Pancreas (tissue), 10 donors: ENCODE data around the gene RET. TPM values are rescaled to one million over a fixed set of nuclear protein-coding genes. Genes with fewer than 3 reads are reported as not detected.

ENCODE experiments used
- ATAC-seq, 4 donors: fragments of 200-7000 bp; cut with Tn5 transposase; one replicate each; pipeline versions ENCODE4 v1.8.0 to v1.9.1; 2020; ENCODE audit warnings: mild to moderate bottlenecking in 4 of 4, moderate library complexity in 4 of 4
- DNase-seq, 6 donors: peaks; one replicate each; pipeline ENCODE4 v3.0.0-alpha.2; 2020
- FAIRE-seq: peaks from 2 replicates; lab custom pipeline; 2012; peaks lifted over from hg19 to GRCh38; lab: Jason Lieb, UNC
- H3K27ac ChIP-seq, 4 donors: fragments of 200-600 bp; sonication (generic); 1 replicate in 3 of 4; 2 replicates in 1 of 4; pipeline versions ENCODE4 v1.5.0 to v1.8.0; 2020
- H3K27me3 ChIP-seq, 4 donors: fragments of 200-600 bp; one replicate each; pipeline ENCODE4 v1.8.0; 2021
- H3K36me3 ChIP-seq, 3 donors: fragments of 200-600 bp; sonication (generic) in 1 of 3; one replicate each; pipeline versions ENCODE4 v1.5.0 to v1.8.0; 2020 to 2021
- H3K4me1 ChIP-seq, 3 donors: fragments of 200-600 bp; one replicate each; pipeline ENCODE4 v1.8.0; 2021
- H3K4me3 ChIP-seq, 4 donors: fragments of 200-600 bp; sonication (generic) in 2 of 4; one replicate each; pipeline versions ENCODE4 v1.5.0 to v1.8.0; 2020 to 2021
- H3K9me3 ChIP-seq, 4 donors: fragments of 200-600 bp; one replicate each; pipeline ENCODE4 v1.8.0; 2021
- CTCF ChIP-seq, 4 donors: fragments of 200-600 bp; sonication (generic) in 3 of 4; IDR thresholded peaks; one replicate each; pipeline versions ENCODE4 v1.5.0 to v1.8.0; 2021; ENCODE audit warnings: antibody characterized with exemption in 4 of 4
- WGBS, 2 donors: extraction: QIAGEN DNeasy Blood & Tissue Kit; methylation state at CpG; one replicate each; pipeline ENCODE4 v1.1.7; 2013; 5-methylcytosine and 5-hydroxymethylcytosine counted together
- intact Hi-C, 3 donors: fragments of 100-400 bp; cut with DNase I; formaldehyde crosslinking; loops; one replicate each; pipeline versions ENCODE4 v1.11.1 to v1.14.2; 2022
- polyA plus RNA-seq, 2 donors: library from polyadenylated mRNA; stranded (reverse); fragments of 200-250 nt; gene quantifications; one replicate each; pipeline ENCODE4 v1.2.3, GENCODE V29; 2013
- total RNA-seq, 6 donors: library from RNA; stranded (reverse); fragmentation: NEBNext Ultra II Directional in 4 of 6; extraction: Animal tissue kit (Norgen Biotek cat#: 25700) in 4 of 6; gene quantifications; one replicate each; pipeline versions ENCODE4 v1.2.1 to v1.2.4, GENCODE V29; 2021 to 2023
- donor health status: healthy with polysubstance abuse.
- donor health status: DM: no; HTN: no; CAD: no; lungs with moderate emphysema.
- donor health status: DM: no; HTN: no; CAD: no.
- donor health status: control.
- donor health status: control.
- donor health status: Bipolar disorder and iron deficiency.
- donor health status: DM: yes; HTN: yes; CAD: no.
- donor health status: DM: no; HTN: no; CAD: no.
- donor health status: DM: no; HTN: no; CAD: no.
- donor health status: DM: yes; HTN: yes; CAD: no.

Gene RET
- total and polyA plus RNA-seq, 8 donors: 0.32 to 4.4 (median 0.83) TPM

- intact Hi-C loops: no loop called here
- no peaks in the 10 kb centered on the region for H3K9me3 ChIP-seq
- H3K36me3 ChIP-seq: no peaks in the 10 kb centered on the region
- ATAC-seq (no peak), DNase-seq (no peak), FAIRE-seq (no peak)
- no peak overlapping the region for H3K27ac ChIP-seq
- H3K4me3 ChIP-seq: no peak overlapping the region
- 33 to 49% methylated on average over 4 of the region's 4 CpGs for WGBS, 2 donors
- no peak for TF ChIP-seq CTCF (IDR thresholded peaks at IDR 0.05)
- H3K27me3 ChIP-seq: no peaks in the 10 kb centered on the region
- H3K4me1 ChIP-seq: no peaks in the 10 kb centered on the region
Observed at GRCh38 chr10:43035800-43036199, 41.1 kb upstream of the RET start.

GRCh38 chr10:43036481-43037428, 40.1 kb upstream of the RET start:
- H3K4me3 ChIP-seq: no peak overlapping the region
- intact Hi-C loops: no loop called here
- ATAC-seq: no peak

GRCh38 chr10:43037440-43037839, 39.4 kb upstream of the RET start:
- no peak for TF ChIP-seq CTCF (IDR thresholded peaks at IDR 0.05)
- no peak for DNase-seq
- FAIRE-seq: no peak
- Histone ChIP-seq H3K4me3 (no peak overlapping the region), H3K4me1 (no peaks in the 10 kb centered on the region), H3K9me3 (no peaks in the 10 kb centered on the region), H3K27ac (no peak overlapping the region), H3K36me3 (no peaks in the 10 kb centered on the region), H3K27me3 (no peaks in the 10 kb centered on the region)
- WGBS, 2 donors: 71 to 76% methylated on average over 6 of the region's 6 CpGs
- intact Hi-C loops: no loop called here
- no peak for ATAC-seq

More at GRCh38 chr10:43036481-43037428, 40.1 kb upstream of the RET start:
- WGBS, 2 donors: 79 to 80% methylated on average over 16 of the region's 16 CpGs
- no peaks in the 10 kb centered on the region for H3K27me3 ChIP-seq
- DNase-seq (no peak), FAIRE-seq (no peak)
- no peaks in the 10 kb centered on the region for H3K4me1 ChIP-seq
- no peaks in the 10 kb centered on the region for H3K36me3 ChIP-seq
- H3K9me3 ChIP-seq: no peaks in the 10 kb centered on the region
- no peak overlapping the region for H3K27ac ChIP-seq
- TF ChIP-seq CTCF (IDR thresholded peaks at IDR 0.05): no peak

GRCh38 chr10:43037942-43038782, 38.7 kb upstream of the RET start:
- 77 to 87% methylated on average over 14 of the region's 14 CpGs for WGBS, 2 donors
- Histone ChIP-seq H3K4me3 (no peak overlapping the region), H3K27ac (no peak overlapping the region), H3K4me1 (no peaks in the 10 kb centered on the region), H3K27me3 (no peaks in the 10 kb centered on the region), H3K9me3 (no peaks in the 10 kb centered on the region), H3K36me3 (no peaks in the 10 kb centered on the region)
- no peak for ATAC-seq
- no peak for FAIRE-seq
- no peak for DNase-seq
- TF ChIP-seq CTCF (IDR thresholded peaks at IDR 0.05): no peak
- intact Hi-C loops: no loop called here
